Stimulated activated CD4-positive, alpha-beta T cell treated with anti-CD3 and anti-CD28 coated beads, TNF-alpha, amount 100 ng/mL, for 4 hours (primary cell): Measurements from ENCODE around the gene KRTAP10-1.
A peak's percentile ranks its signal among the peaks of the same experiment; 100 is the strongest.
"Not testable (repeated sequence)": the region's sequence is repeated elsewhere in the genome, so short reads cannot be mapped to it uniquely, and the experiment has no call there.

Experiments
- DNase-seq, 3 experiments: peaks; one replicate each; pipeline ENCODE4 v3.0.0-alpha.2; 2020; ENCODE audit warnings: low read depth in 3 of 3

Gene KRTAP10-1

GRCh38 chr21:44539991-44540666 is at the start of gene KRTAP10-1:
Gene KRTAP10-1, minus strand, starts transcription at chr21:44540195. Its CDS starts 45 bp downstream, at chr21:44540150.
- no peak for DNase-seq

GRCh38 chr21:44589094-44589493 is 49.1 kb upstream of the KRTAP10-1 start:
- DNase-seq: no peak

- DNase-seq: no peak
These were observed 45.9 kb upstream of the KRTAP10-1 start for GRCh38 chr21:44585892-44586291.

GRCh38 chr21:44583800-44584147 is 43.8 kb upstream of the KRTAP10-1 start:
- DNase-seq: peak in 1 of 3 experiments; percentile 13

GRCh38 chr21:44583089-44583799 is 43.2 kb upstream of the KRTAP10-1 start:
- no peak for DNase-seq

- DNase-seq: no peak
These were observed 42.1 kb upstream of the KRTAP10-1 start for GRCh38 chr21:44582055-44582454.

GRCh38 chr21:44581158-44581557 is 41.2 kb upstream of the KRTAP10-1 start:
- no peak for DNase-seq

- DNase-seq: not testable (repeated sequence)
These were observed 40.3 kb upstream of the KRTAP10-1 start, which contains the start of gene KRTAP10-5 for GRCh38 chr21:44580231-44580821. Gene KRTAP10-5, minus strand, starts transcription at chr21:44580604. Its CDS starts 26 bp downstream, at chr21:44580578.

GRCh38 chr21:44579833-44580144 is 39.8 kb upstream of the KRTAP10-1 start:
- no peak for DNase-seq

- DNase-seq: no peak
These were observed 39.2 kb upstream of the KRTAP10-1 start for GRCh38 chr21:44579056-44579832.

- no peak for DNase-seq
These were observed 38.5 kb upstream of the KRTAP10-1 start for GRCh38 chr21:44578371-44579055.

GRCh38 chr21:44576025-44576420 is 36.0 kb upstream of the KRTAP10-1 start:
- DNase-seq: no peak

- no peak for DNase-seq
These were observed 35.5 kb upstream of the KRTAP10-1 start for GRCh38 chr21:44575307-44576024.

GRCh38 chr21:44574457-44575306 is 34.7 kb upstream of the KRTAP10-1 start:
- DNase-seq: no peak

GRCh38 chr21:44573630-44574456 is 33.8 kb upstream of the KRTAP10-1 start, which contains the start of gene KRTAP10-4:
Gene KRTAP10-4, plus strand, starts transcription at chr21:44573729. Its CDS starts 30 bp downstream, at chr21:44573759.
- DNase-seq: not testable (repeated sequence)

GRCh38 chr21:44572959-44573583 is 33.1 kb upstream of the KRTAP10-1 start:
- no peak for DNase-seq

GRCh38 chr21:44571844-44572782 is 32.1 kb upstream of the KRTAP10-1 start:
- no peak for DNase-seq
